Measurements from ENCODE around the gene HSH2D.
"Not testable (repeated sequence)": the region's sequence is repeated elsewhere in the genome, so short reads cannot be mapped to it uniquely, and the experiment has no call there.

DNA sequence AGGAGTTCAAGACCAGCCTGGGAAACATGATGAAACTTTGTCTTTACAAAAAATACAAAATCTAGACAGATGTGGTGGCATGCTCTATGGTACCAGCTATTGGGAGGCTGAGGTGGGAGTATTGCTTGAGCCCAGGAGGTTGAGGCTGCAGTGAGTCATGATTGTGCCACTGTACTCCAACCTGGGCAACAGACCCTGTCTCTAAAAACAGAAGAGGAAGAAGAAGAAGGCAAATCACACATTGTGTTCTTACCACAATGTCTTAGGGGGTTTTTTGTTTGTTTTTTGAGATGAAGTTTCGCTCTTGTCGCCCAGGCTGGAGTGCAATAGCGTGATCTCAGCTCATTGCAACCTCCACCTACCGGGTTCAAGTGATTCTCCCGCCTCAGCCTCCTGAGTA lies 35.4 kb downstream of the HSH2D start:
- TF ChIP-seq, protein P1, sequence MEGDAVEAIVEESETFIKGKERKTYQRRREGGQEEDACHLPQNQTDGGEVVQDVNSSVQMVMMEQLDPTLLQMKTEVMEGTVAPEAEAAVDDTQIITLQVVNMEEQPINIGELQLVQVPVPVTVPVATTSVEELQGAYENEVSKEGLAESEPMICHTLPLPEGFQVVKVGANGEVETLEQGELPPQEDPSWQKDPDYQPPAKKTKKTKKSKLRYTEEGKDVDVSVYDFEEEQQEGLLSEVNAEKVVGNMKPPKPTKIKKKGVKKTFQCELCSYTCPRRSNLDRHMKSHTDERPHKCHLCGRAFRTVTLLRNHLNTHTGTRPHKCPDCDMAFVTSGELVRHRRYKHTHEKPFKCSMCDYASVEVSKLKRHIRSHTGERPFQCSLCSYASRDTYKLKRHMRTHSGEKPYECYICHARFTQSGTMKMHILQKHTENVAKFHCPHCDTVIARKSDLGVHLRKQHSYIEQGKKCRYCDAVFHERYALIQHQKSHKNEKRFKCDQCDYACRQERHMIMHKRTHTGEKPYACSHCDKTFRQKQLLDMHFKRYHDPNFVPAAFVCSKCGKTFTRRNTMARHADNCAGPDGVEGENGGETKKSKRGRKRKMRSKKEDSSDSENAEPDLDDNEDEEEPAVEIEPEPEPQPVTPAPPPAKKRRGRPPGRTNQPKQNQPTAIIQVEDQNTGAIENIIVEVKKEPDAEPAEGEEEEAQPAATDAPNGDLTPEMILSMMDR (IDR thresholded peaks at IDR 0.05), result not testable (repeated sequence)
- TF ChIP-seq EP300 (IDR thresholded peaks at IDR 0.05), result not testable (repeated sequence)

Measured in ovary (tissue), 3 donors.